Upper lobe of left lung (tissue), 4 donors: ENCODE measurements around the gene NUDCD3.

Experiments
- CTCF ChIP-seq, 6 experiments: fragments of 450-650 bp in 4 of 6; fragments of 200-600 bp in 2 of 6; sonication (generic) in 2 of 6; IDR thresholded peaks; one replicate each; pipeline ENCODE4 v1.5.1; 2016 to 2019; ENCODE audit warnings: antibody characterized with exemption in 6 of 6
- POLR2AphosphoS5 ChIP-seq, 2 donors: sonication (generic); formaldehyde crosslinking; IDR thresholded peaks; one replicate each; pipeline ENCODE4 v1.5.1; 2017; ENCODE audit warnings: antibody characterized with exemption in 2 of 2

GRCh38 chr7:44520574-44520973, 30.1 kb upstream of the NUDCD3 start:
- TF ChIP-seq POLR2AphosphoS5 (IDR thresholded peaks at IDR 0.05) (no peak), CTCF (IDR thresholded peaks at IDR 0.05) (no peak)
